Activated T-helper 2 cell treated with anti-CD3 and anti-CD28 coated beads, Interferon-gamma antibody, Interleukin-2, Interleukin-4, amounts not matched to agents 10 μg/mL and 5 μg/mL and 100 μg/mL, durations not matched to agents 14 hours and 24 hours and 36 hours (primary cell): ENCODE data around the gene ARMH1. TPM values are rescaled to one million over a fixed set of nuclear protein-coding genes. Genes with fewer than 3 reads are reported as not detected.

Source experiments
- DNase-seq: peaks from one replicate; pipeline ENCODE4 v3.0.0; 2021; ENCODE audit warnings: low spot score
- H3K27ac Mint-ChIP-seq: one replicate; pipeline ENCODE4 v1.8.0; 2021; ENCODE audit warnings: mixed read lengths
- H3K27me3 Mint-ChIP-seq: one replicate; pipeline ENCODE4 v1.8.0; 2021; ENCODE audit warnings: low read depth, mixed read lengths
- H3K36me3 Mint-ChIP-seq: one replicate; pipeline ENCODE4 v1.8.0; 2021; ENCODE audit warnings: low read depth, mixed read lengths
- H3K4me1 Mint-ChIP-seq: one replicate; pipeline ENCODE4 v1.8.0; 2021; ENCODE audit warnings: low read depth, mixed read lengths
- H3K4me3 Mint-ChIP-seq: one replicate; pipeline ENCODE4 v1.8.0; 2021; ENCODE audit warnings: low read depth, mild to moderate bottlenecking, moderate library complexity, mixed read lengths
- H3K9me3 Mint-ChIP-seq: one replicate; pipeline ENCODE4 v1.8.0; 2021; ENCODE audit warnings: mixed read lengths
- intact Hi-C: fragments of 100-400 bp; cut with micrococcal nuclease; formaldehyde crosslinking; loops from one replicate; pipeline ENCODE4 v1.15.1; 2023
- total RNA-seq: library from RNA; stranded (reverse); gene quantifications from 2 replicates; pipeline ENCODE4 v1.2.3, GENCODE V29; 2022

ARMH1 gene
- total RNA-seq = 139 and 157 TPM in 2 replicates

DNA sequence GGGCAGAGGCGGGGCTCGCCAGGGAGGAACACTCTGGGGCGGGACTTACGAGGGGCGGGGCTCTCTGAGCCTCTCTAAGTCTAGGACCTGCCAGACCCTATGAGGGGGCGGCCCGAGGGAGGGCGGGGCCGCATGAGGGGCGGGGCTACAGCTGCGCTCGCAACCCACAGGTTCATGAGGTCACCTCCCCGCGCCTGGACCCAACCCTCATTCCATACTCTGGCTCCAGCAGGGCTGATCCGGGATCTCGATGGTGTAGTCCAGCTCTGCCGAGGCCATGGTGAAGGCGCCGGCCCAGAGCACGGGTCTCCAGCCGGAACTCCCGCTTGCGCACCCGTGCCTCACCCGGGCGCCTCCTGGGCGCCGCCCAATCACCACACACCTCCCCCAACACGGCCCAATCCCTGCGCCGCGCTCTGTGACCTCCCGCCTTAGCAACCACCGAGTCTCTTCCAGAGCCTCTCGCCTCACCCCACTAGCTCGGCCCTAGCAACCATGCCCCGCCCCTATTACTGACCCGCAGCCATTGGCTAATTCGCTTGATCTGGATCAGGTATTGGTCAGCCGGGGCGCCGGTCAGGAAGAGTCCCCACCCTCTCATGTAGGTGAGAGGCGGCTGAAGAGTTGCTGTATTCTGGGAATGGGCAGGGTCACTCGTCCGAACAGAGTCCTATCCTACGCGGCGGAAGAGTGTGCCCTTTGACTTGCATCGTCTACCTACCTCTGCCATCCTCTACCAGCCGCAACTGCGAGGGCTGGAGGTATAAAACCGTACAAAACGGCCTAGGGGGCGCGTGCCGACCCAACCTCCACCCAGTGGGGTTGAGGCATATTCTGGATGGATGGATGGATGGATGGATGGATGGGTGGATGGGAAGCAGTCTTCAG, at the start of gene ARMH1, which contains the start of gene TMEM53:
Gene ARMH1 (plus strand): TSS at position 602 of the 888 bp plus-strand sequence. CDS start 14,984 bp downstream, outside the sequence.
Gene TMEM53 (minus strand): TSS at position 369 of the 888 bp plus-strand sequence. CDS start 90 bp downstream, at position 279.
- Mint-ChIP-seq H3K4me1 (peaks cover 26% of the 10 kb centered on the region), H3K27ac (peak within 1 kb of the TSS; percentile 86), H3K36me3 (no peaks in the 10 kb centered on the region), H3K27me3 (no peaks in the 10 kb centered on the region), H3K9me3 (no peaks in the 10 kb centered on the region), H3K4me3 (peak within 1 kb of the TSS; percentile 80)
- intact Hi-C loops = loop anchor here (1.0 to 5.0 kb wide), 3 partner anchors 42 to 133 kb away; partner anchors contain the start of genes BTBD19, DYNLT4 and RNU5D-1
- DNase-seq = peak; percentile 98

DNA sequence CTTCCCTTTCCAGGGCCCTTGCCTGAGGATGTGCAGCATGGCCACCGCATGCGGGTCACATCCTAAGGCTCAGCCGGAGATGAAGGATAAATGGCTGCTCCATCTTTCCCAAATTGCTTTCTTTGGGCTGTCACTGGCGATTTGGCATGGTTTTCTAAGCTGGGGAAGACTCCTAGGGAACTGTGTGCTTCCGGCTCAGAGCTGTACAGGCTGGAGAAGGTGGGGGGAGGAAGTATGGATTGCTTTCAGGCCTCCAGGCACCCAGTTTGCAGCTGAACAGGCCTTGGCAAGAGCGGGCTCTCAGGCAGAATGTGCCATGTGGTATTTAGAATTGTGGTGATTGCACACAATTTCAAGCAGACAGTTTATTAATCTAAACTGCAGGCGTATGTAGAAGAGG, 49.2 kb upstream of the ARMH1 start:
- intact Hi-C loops = no loop called here
- no peaks in the 10 kb centered on the region for H3K27me3 Mint-ChIP-seq
- peaks cover under 1% of the 10 kb centered on the region for H3K4me1 Mint-ChIP-seq
- no peaks in the 10 kb centered on the region for H3K36me3 Mint-ChIP-seq
- H3K4me3 Mint-ChIP-seq = no peak overlapping the region
- no peaks in the 10 kb centered on the region for H3K9me3 Mint-ChIP-seq
- H3K27ac Mint-ChIP-seq = no peak overlapping the region
- no peak for DNase-seq

DNA sequence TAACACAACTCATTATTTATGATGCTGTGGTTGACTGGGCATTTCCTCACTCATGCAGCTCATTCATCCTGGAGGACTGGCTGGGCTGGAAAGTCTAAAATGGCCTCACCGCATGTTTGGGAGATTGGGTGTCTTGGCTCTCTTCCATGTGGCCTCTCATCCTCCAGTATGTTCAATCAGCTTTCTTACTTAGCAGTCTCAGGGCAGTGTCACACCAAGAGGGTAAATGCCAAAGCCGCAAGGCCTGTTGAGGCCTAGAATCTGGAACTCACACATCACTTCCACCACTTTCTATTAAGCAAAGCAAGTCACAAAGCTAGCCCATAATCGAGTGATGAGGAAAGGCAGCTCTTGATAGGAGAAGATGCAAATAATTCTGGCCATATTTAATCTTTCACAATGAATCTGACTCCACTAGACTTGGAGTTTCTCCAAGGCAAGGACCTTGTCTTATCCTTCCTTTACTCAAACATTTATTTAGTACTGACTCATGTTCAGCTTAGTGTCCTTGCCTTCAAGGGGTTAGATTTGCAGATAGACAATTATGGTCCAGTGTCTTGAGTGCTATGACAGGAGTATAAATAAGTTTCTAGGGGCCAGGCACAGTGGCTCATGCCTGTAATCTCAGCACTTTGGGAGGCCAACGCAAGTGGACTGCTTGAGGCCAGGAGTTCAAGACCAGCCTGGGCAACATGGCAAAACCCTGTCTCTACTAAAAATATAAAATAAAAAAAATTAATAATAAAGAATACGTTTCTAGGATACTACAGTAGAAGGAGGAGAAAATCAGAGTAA, 45.4 kb upstream of the ARMH1 start:
- Mint-ChIP-seq H3K27me3 (no peaks in the 10 kb centered on the region), H3K4me3 (no peak overlapping the region), H3K9me3 (no peaks in the 10 kb centered on the region), H3K4me1 (peaks cover 26% of the 10 kb centered on the region), H3K36me3 (peaks cover 17% of the 10 kb centered on the region), H3K27ac (no peak overlapping the region)
- intact Hi-C loops = no loop called here
- no peak for DNase-seq

DNA sequence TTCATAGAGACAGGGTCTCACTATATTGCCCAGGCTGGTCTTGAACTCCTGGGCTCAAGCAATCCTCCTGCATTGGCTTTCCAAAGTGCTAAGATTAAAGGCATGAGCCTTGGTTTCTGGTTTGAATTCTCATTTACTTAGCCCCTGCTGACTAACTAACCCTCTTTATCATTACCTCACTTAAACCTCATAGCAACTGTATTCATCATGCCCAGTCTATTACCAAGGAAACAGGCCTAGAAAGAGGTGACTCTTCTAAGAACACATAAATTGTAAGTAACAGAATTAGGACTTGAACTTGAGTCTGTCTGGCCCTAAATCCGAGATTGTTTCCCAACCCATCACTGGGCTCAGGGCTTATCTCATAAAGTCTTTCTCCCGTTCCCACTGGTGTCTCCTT, 44.4 kb upstream of the ARMH1 start:
- H3K36me3 Mint-ChIP-seq = peaks cover 26% of the 10 kb centered on the region
- H3K4me3 Mint-ChIP-seq = peak overlapping the region; percentile 86
- no peak for DNase-seq
- H3K4me1 Mint-ChIP-seq = peaks cover 35% of the 10 kb centered on the region
- no peaks in the 10 kb centered on the region for H3K27me3 Mint-ChIP-seq
- no peaks in the 10 kb centered on the region for H3K9me3 Mint-ChIP-seq
- intact Hi-C loops = no loop called here
- H3K27ac Mint-ChIP-seq = peak overlapping the region; percentile 93

DNA sequence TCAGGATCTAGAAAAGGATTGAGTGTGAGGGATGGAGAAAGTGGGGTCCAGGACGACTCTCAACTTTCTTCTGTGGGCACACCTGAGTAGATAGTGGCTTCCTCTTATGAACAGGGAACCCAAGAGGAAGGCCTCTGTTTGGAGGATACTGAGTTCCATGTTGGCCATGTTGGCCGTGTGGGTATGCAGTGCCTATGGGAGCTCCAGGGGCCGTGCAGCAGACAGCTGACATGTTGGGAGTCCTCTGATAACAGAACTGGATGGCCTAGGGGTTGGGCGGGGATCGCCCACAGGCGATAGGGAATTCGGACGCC, 43.2 kb upstream of the ARMH1 start:
- Mint-ChIP-seq H3K27ac (peak overlapping the region; percentile 93), H3K9me3 (no peaks in the 10 kb centered on the region), H3K4me3 (peak overlapping the region; percentile 86), H3K36me3 (peaks cover 38% of the 10 kb centered on the region), H3K4me1 (peaks cover 35% of the 10 kb centered on the region), H3K27me3 (no peaks in the 10 kb centered on the region)
- DNase-seq = no peak
- intact Hi-C loops = no loop called here

DNA sequence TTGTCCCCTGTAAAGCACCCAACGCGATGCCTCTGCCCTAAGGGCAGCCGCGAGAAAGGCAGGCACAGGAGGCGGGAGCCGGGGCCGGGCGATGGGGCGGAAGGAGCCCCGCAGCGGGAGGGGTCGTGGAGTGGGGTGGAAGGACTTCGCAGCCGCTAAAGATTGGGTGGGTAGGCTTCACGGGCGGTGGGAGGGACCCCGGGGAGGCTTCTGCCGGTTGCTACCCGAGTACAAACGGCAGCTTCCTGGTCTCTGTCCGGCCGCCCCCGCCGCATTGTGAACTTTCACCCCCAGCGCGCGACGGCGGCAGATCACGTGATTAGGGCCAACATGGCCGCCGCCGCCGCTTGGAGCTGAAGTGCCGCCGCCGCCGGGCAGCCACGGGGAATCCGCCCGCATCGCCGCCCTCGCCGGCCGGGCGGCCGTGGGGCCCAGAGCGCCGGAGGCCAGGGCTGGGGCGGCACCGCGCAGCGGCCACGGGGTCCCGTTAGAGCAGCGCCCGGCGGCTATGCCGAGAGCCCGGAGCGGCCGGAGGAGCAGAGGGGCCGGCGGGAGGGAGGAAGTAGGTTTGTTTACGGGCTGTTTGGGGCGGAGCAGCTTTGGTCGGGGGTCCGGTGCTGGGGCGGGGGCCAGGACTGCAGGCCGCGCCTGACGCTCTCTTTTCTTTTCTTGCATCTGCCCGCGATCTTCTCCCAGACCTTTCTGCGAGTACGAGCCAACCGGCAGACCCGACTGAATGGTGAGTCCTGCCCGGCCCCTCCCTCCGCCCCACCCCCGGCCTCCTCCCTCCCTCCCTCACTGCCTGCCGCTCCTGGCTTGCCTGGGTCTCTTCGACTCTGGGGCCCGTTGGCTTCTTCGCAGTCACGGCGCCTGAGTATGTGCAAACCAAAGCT, 42.6 kb upstream of the ARMH1 start:
- Mint-ChIP-seq H3K9me3 (no peaks in the 10 kb centered on the region), H3K4me1 (peaks cover 35% of the 10 kb centered on the region), H3K36me3 (peaks cover 44% of the 10 kb centered on the region), H3K27me3 (no peaks in the 10 kb centered on the region), H3K27ac (peak overlapping the region; percentile 94), H3K4me3 (peak overlapping the region; percentile 86)
- intact Hi-C loops = loop anchor here (1.0 kb wide), 1 partner anchor 42 kb away; the partner anchor contains the start of genes ARMH1 and TMEM53
- peak; percentile 86 for DNase-seq

DNA sequence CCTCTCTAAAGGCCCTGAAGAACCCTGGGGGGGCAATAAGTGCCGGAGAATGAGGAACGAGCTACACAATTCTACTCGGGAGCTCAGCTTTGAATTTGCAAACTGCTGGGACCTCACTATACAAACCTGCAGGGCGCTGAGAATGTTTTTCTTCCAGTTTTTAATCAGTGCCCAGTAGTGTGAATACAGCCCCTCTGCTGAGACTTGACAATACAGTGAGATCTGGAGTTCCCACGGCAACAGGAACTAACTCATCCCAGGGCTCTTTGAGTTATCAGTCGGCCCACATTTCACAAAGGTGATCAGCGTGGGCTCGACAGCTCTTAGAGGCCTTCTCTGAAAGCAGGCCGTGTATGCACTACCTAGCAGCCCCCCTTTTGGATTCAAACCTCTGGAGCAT, 41.9 kb upstream of the ARMH1 start:
- H3K36me3 Mint-ChIP-seq = peaks cover 51% of the 10 kb centered on the region
- peaks cover 35% of the 10 kb centered on the region for H3K4me1 Mint-ChIP-seq
- peak overlapping the region; percentile 86 for H3K4me3 Mint-ChIP-seq
- H3K27me3 Mint-ChIP-seq = no peaks in the 10 kb centered on the region
- intact Hi-C loops = loop anchor here (1.0 kb wide), 1 partner anchor 42 kb away; the partner anchor contains the start of genes ARMH1 and TMEM53
- no peak for DNase-seq
- no peaks in the 10 kb centered on the region for H3K9me3 Mint-ChIP-seq
- H3K27ac Mint-ChIP-seq = peak overlapping the region; percentile 94

DNA sequence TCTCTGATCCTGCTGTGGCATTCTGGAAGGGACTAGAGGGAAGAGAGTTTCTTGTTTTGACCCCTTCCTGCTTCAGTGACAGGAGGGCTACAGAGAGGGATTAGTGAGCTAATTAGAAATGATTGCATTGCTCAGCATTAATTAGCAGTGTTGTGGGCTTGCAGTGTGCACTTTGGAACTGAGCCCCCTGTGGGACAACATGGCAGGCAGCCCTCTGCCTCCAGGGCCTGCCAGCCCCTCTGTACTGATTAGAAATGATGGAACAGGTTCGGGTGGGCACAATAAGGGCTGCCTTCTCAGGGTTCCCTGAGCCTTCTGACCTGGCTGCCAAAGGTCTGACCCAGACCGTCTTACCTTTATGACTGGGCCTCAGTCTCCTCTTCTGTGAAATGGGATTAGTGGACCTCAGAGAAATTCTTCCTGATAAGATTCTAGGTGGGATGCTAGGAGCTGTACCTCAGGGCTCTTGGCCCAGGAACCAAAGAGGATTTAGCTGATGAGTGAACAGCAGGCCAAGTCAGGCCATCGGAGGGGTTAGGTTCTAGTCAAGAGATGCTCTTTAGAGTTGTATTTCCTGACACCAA, 39.8 kb upstream of the ARMH1 start:
- intact Hi-C loops = no loop called here
- H3K4me1 Mint-ChIP-seq = peaks cover 35% of the 10 kb centered on the region
- H3K27ac Mint-ChIP-seq = no peak overlapping the region
- DNase-seq = no peak
- no peaks in the 10 kb centered on the region for H3K9me3 Mint-ChIP-seq
- H3K4me3 Mint-ChIP-seq = peak overlapping the region; percentile 40
- peaks cover 66% of the 10 kb centered on the region for H3K36me3 Mint-ChIP-seq
- H3K27me3 Mint-ChIP-seq = no peaks in the 10 kb centered on the region

DNA sequence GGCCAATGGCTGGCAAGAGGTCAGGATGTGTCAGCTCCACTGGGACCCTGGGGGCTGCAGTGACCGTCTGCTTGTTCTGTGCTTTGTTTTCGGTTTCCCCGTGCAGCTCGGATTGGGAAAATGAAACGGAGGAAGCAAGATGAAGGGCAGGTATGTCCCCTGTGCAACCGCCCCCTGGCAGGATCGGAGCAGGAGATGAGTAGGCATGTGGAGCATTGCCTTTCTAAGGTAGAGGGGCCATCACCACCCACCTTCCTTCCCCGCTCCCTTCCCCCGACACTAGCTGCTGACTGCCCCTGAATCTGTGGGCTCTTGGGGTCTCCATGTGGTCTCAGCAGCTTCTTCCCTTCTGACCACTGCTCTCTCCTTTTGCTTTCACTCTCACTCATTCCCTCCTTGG, 39.1 kb upstream of the ARMH1 start:
- Mint-ChIP-seq H3K27ac (no peak overlapping the region), H3K4me3 (no peak overlapping the region), H3K9me3 (no peaks in the 10 kb centered on the region), H3K4me1 (peaks cover 34% of the 10 kb centered on the region), H3K36me3 (peaks cover 66% of the 10 kb centered on the region), H3K27me3 (no peaks in the 10 kb centered on the region)
- intact Hi-C loops = no loop called here
- no peak for DNase-seq

DNA sequence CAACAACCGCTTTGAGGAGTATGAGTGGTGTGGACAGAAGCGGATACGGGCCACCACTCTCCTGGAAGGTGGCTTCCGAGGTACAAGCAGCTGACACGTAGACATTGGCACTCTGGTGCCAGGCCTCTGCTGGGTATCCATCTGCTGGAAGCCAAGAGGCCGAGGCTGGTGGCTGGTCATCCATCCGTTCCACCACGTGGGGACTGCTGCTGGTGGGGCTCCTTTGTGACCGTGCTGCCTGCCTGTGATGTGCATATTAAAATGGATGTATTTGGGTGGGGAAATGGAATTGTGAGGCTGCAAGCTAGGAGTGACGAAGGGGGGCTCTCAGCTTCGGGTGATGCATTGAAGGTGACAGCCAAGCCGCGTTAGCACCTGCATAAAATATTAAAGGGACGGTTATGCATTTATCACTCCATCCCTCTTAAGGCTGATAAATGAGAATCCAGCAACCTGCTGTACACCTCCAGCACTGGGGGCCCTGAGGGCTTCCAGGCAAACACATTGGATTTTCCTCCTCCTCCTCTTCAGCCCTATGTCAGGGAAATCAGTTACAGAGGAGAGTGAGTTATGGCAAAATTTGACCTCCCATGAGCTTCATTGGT, 38.3 kb upstream of the ARMH1 start:
- Mint-ChIP-seq H3K4me1 (peaks cover 26% of the 10 kb centered on the region), H3K36me3 (peaks cover 71% of the 10 kb centered on the region), H3K4me3 (no peak overlapping the region), H3K27me3 (no peaks in the 10 kb centered on the region), H3K9me3 (no peaks in the 10 kb centered on the region), H3K27ac (no peak overlapping the region)
- DNase-seq = no peak
- intact Hi-C loops = no loop called here

DNA sequence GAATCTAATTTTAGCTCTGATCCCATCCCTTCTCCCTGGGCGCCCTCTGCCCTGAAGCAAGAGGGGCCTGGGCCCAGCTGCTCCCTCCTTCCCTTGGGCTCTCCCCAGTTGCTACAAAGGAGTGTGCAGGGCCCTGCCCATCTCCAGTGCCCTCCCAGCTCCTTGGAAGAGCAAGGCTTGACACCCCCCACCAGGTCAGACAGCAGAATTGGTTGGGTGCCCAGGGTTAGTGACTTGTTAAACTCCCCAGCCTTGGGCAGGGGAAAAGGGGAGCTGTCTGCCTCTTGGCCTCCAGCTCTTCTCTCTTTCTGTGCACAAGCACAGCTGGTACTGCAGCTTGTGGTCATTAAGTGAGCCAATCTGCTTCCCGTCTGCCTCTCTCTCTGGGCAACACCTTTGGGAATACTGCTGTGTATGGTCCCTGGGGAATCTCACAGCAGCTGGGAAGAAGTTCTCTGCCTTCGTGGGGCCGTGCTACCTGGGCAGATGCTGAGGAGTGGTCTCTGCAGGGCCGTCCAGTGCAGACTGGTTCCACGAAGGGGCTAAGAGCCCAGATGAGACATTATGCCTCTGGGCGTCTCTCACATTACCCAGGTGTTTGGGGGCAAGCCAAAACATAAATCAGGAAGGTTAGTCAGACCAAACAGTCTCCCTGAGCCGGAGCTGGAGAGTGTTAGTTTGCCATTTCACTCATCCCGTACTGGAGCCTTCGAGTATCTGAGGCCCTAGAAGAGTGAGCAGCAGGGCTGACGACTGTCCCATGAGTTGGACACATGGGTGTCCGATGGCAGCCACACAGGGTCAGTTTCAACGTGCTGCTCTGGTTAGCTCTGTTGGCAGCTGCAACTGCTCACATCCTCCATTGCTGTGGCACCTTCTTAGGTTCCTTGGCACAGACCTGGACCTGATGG, 37.6 kb upstream of the ARMH1 start:
- no peaks in the 10 kb centered on the region for H3K27me3 Mint-ChIP-seq
- peaks cover 24% of the 10 kb centered on the region for H3K4me1 Mint-ChIP-seq
- no peaks in the 10 kb centered on the region for H3K9me3 Mint-ChIP-seq
- peaks cover 76% of the 10 kb centered on the region for H3K36me3 Mint-ChIP-seq
- intact Hi-C loops = no loop called here
- no peak overlapping the region for H3K27ac Mint-ChIP-seq
- no peak for DNase-seq
- no peak overlapping the region for H3K4me3 Mint-ChIP-seq
